Gastroesophageal sphincter (tissue), 3 donors: ENCODE measurements around the gene DRC7.

Experiments
- POLR2A ChIP-seq, 2 donors: fragments of 450-650 bp; IDR thresholded peaks; one replicate each; pipeline ENCODE4 v1.6.1; 2017; ENCODE audit warnings: antibody characterized with exemption in 2 of 2, mild to moderate bottlenecking in 2 of 2, moderate library complexity in 1 of 2
- TF ChIP-seq, protein P1 (sequence below), 4 experiments: fragments of 200-600 bp in 2 of 4; fragments of 450-650 bp in 2 of 4; sonication (generic) in 1 of 4; IDR thresholded peaks; one replicate each; pipeline ENCODE4 v1.5.1; 2017 to 2019; ENCODE audit warnings: antibody characterized with exemption in 4 of 4, mild to moderate bottlenecking in 2 of 4, moderate library complexity in 2 of 4

DNA sequence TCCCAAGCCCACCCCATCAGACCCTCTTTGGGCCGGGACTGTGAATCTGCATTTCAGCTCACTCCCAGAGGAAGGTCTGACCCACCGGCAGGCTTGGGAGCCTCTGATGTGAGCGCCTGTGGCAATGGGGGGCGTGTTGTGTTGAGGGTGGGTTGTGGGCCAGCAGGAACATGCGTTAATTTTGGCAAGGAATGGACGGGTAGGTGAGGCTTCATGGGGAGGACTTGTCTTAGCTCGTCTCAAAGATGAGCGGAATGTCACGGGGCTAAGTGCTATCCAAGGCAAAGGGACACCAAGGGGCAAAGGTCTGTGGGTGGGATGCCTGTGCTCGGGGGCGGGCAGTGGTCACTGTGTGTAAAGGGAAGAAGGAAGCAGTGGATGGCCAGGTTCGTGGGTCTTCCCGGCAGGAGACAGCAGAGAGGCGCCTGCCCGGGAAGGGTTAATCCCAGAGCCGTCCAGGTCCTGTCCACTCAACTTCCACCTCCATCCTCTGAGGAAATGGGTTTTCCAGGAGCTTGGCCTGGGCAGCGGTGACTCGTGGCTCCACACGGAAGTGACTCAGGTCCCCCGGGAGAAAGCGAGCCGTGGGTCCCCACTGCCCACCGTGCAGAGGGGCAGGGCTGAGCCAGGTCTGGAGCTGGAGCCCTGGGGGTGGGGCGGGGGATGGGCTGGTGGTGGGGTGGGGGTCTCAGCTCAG is 48.8 kb upstream of the DRC7 start:
- TF ChIP-seq POLR2A (IDR thresholded peaks at IDR 0.05), result no peak
- TF ChIP-seq, protein P1, sequence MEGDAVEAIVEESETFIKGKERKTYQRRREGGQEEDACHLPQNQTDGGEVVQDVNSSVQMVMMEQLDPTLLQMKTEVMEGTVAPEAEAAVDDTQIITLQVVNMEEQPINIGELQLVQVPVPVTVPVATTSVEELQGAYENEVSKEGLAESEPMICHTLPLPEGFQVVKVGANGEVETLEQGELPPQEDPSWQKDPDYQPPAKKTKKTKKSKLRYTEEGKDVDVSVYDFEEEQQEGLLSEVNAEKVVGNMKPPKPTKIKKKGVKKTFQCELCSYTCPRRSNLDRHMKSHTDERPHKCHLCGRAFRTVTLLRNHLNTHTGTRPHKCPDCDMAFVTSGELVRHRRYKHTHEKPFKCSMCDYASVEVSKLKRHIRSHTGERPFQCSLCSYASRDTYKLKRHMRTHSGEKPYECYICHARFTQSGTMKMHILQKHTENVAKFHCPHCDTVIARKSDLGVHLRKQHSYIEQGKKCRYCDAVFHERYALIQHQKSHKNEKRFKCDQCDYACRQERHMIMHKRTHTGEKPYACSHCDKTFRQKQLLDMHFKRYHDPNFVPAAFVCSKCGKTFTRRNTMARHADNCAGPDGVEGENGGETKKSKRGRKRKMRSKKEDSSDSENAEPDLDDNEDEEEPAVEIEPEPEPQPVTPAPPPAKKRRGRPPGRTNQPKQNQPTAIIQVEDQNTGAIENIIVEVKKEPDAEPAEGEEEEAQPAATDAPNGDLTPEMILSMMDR (IDR thresholded peaks at IDR 0.05), result no peak
